HL-60 (cell line): ENCODE data around the gene PRSS56.
"Not testable (repeated sequence)": the region's sequence is repeated elsewhere in the genome, so short reads cannot be mapped to it uniquely, and the experiment has no call there.

Source experiments
- DNase-seq, 2 experiments: peaks; one replicate each; pipeline ENCODE4 v3.0.0-alpha.2; 2010 to 2020; ENCODE audit warnings: low read depth in 1 of 2, low spot score in 1 of 2
- H3K27ac ChIP-seq: fragments of 250-450 bp; sonication (Bioruptor Pico); replicated peaks from 2 replicates; pipeline ENCODE4 v1.5.1; 2020; ENCODE audit warnings: mild to moderate bottlenecking, moderate library complexity
- H3K27me3 ChIP-seq: fragments of 250-450 bp; sonication (Bioruptor Pico); 2 replicates; pipeline ENCODE4 v1.5.1; 2021; ENCODE audit warnings: mild to moderate bottlenecking, moderate library complexity; ENCODE audit not compliant: insufficient read depth, poor library complexity, severe bottlenecking
- H3K4me3 ChIP-seq: replicated peaks from 2 replicates; pipeline ENCODE4 v1.5.1; 2011; ENCODE audit warnings: mild to moderate bottlenecking, control low read depth, low read length; ENCODE audit not compliant: insufficient read depth
- CTCF ChIP-seq: IDR thresholded peaks from one replicate; pipeline ENCODE4 v1.5.1; 2011; ENCODE audit warnings: low read length, control low read depth, inconsistent platforms; ENCODE audit not compliant: insufficient read depth
- GABPA ChIP-seq: IDR thresholded peaks from 2 replicates; pipeline ENCODE4 v1.6.1; 2012; ENCODE audit warnings: low read depth
- POLR2AphosphoS5 ChIP-seq: IDR thresholded peaks from 2 replicates; pipeline ENCODE4 v1.6.1; 2012; ENCODE audit warnings: low read depth
- REST ChIP-seq: IDR thresholded peaks from 2 replicates; pipeline ENCODE4 v1.6.1; 2012; ENCODE audit warnings: low read depth; ENCODE audit not compliant: insufficient replicate concordance
- SPI1 ChIP-seq: IDR thresholded peaks from 2 replicates; pipeline ENCODE4 v1.6.1; 2012; ENCODE audit warnings: low read depth, mild to moderate bottlenecking, borderline replicate concordance

PRSS56 gene

GRCh38 chr2:232567721-232568120 lies 47.5 kb downstream of the PRSS56 start:
- TF ChIP-seq GABPA, result no peak
- TF ChIP-seq CTCF, result no peak
- TF ChIP-seq REST, result no peak
- no peak for TF ChIP-seq SPI1
- TF ChIP-seq POLR2AphosphoS5, result no peak
- DNase-seq, result no peak
- Histone ChIP-seq H3K27me3 (no peaks in the 10 kb centered on the region), H3K4me3 (no peak overlapping the region), H3K27ac (no peak overlapping the region)

DNA sequence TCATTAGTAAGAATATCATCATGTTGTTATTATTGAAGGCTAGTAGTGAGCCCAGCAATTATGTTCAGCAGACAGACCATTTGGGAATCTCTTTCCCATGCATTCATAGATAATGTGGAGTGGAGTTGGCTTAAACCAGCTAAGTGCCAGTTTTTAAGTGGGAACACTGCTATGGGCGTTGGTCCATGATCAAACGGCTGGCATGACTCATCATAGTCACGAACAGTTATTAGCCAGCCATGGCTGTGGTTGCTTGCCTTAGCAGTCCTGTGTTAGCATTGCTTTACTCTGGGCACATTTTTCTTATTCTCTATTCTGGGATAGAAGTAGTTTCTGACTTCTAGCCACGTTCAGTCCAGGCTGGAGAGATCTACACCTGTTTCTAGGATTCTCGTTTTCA lies 48.0 kb downstream of the PRSS56 start:
- no peak overlapping the region for H3K27ac ChIP-seq
- H3K4me3 ChIP-seq, result no peak overlapping the region
- TF ChIP-seq CTCF, result no peak
- TF ChIP-seq SPI1, result no peak
- no peak for TF ChIP-seq POLR2AphosphoS5
- TF ChIP-seq REST, result no peak
- no peak for TF ChIP-seq GABPA
- no peaks in the 10 kb centered on the region for H3K27me3 ChIP-seq
- DNase-seq, result no peak

- TF ChIP-seq SPI1 (no peak), REST (no peak), POLR2AphosphoS5 (no peak), CTCF (no peak), GABPA (no peak)
- H3K4me3 ChIP-seq, result no peak overlapping the region
- no peaks in the 10 kb centered on the region for H3K27me3 ChIP-seq
- no peak for DNase-seq
- H3K27ac ChIP-seq, result no peak overlapping the region
These were observed 49.4 kb downstream of the PRSS56 start for GRCh38 chr2:232569541-232569940.

DNA sequence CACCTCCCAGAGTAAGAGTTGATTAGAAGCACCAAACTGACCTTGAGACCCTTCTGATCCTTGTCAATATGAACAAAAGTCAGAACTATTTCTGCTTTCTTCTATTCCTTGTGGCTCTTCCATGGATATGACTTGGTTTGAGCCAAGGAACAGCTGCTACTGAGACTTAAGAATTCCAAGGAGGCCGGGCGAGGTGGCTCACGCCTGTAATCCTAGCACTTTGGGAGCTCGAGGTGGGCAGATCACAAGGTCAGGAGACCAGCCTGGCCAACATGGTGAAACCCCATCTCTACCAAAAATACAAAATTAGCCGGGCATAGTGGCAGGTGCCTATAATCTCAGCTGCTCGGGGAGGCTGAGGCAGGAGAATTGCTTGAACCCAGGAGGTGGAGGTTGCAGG lies 50.3 kb downstream of the PRSS56 start:
- H3K27ac ChIP-seq, H3K27me3 ChIP-seq, DNase-seq, H3K4me3 ChIP-seq: not testable (repeated sequence)
